OCI-LY3 (cell line): ENCODE results near the gene SYPL2.

Experiments
- H2AFZ ChIP-seq: fragments of 200-600, 300-600 bp; shearing (Covaris generic); 2 replicates; pipeline ENCODE4 v1.6.0; 2014; ENCODE audit warnings: antibody characterized with exemption, low read depth, low read length
- H3K27ac ChIP-seq: fragments of 200-600, 300-600 bp; sonication (generic); 2 replicates; pipeline ENCODE4 v1.5.1; 2014; ENCODE audit warnings: mild to moderate bottlenecking, low read length, moderate library complexity, mixed read lengths
- H3K27me3 ChIP-seq: fragments of 200-600, 300-600 bp; sonication (generic); 2 replicates; pipeline ENCODE4 v1.6.1; 2014; ENCODE audit warnings: low read depth, low read length, mixed read lengths
- H3K36me3 ChIP-seq: fragments of 200-600, 300-600 bp; sonication (generic); replicated peaks from 2 replicates; pipeline ENCODE3; 2014; ENCODE audit warnings: low read depth, low read length, mixed read lengths
- H3K4me1 ChIP-seq: fragments of 300-600, 200-600 bp; sonication (generic); 2 replicates; pipeline ENCODE4 v1.6.1; 2014; ENCODE audit warnings: low read length, mixed read lengths
- H3K4me2 ChIP-seq: fragments of 200-600, 300-600 bp; sonication (generic); 2 replicates; pipeline ENCODE4 v1.6.1; 2014; ENCODE audit warnings: low read length, mixed read lengths
- H3K4me3 ChIP-seq: fragments of 300-600, 200-600 bp; sonication (generic); 2 replicates; pipeline ENCODE4 v1.5.1; 2014; ENCODE audit warnings: antibody characterized with exemption, mild to moderate bottlenecking, low read length, moderate library complexity
- H3K79me2 ChIP-seq: fragments of 300-600, 200-600 bp; shearing (Covaris generic); 2 replicates; pipeline ENCODE4 v1.6.1; 2014; ENCODE audit warnings: mild to moderate bottlenecking, low read length, mixed read lengths
- H3K9ac ChIP-seq: fragments of 300-600, 200-600 bp; shearing (Covaris generic); 2 replicates; pipeline ENCODE4 v1.6.0; 2014; ENCODE audit warnings: mild to moderate bottlenecking, low read length, moderate library complexity
- H3K9me3 ChIP-seq: fragments of 200-600, 300-600 bp; shearing (Covaris generic); 2 replicates; pipeline ENCODE4 v1.6.1; 2014; ENCODE audit warnings: low read length, mixed read lengths; ENCODE audit not compliant: insufficient read depth
- H4K20me1 ChIP-seq: fragments of 200-600, 300-600 bp; sonication (generic); 2 replicates; pipeline ENCODE4 v1.6.1; 2016; ENCODE audit warnings: low read length, mixed read lengths; ENCODE audit not compliant: insufficient read depth
- EZH2phosphoT487 ChIP-seq: fragments of 200-600 bp; shearing (Covaris generic); IDR thresholded peaks from 2 replicates; pipeline ENCODE4 v1.6.1; 2018; ENCODE audit warnings: antibody characterized with exemption, mixed run types, low read depth
- TF ChIP-seq, protein P1 (sequence below): fragments of 200-600, 300-600 bp; sonication (generic); IDR thresholded peaks from 2 replicates; pipeline ENCODE4 v1.5.1; 2014; ENCODE audit warnings: antibody characterized with exemption, low read length, low read depth

Gene SYPL2

DNA sequence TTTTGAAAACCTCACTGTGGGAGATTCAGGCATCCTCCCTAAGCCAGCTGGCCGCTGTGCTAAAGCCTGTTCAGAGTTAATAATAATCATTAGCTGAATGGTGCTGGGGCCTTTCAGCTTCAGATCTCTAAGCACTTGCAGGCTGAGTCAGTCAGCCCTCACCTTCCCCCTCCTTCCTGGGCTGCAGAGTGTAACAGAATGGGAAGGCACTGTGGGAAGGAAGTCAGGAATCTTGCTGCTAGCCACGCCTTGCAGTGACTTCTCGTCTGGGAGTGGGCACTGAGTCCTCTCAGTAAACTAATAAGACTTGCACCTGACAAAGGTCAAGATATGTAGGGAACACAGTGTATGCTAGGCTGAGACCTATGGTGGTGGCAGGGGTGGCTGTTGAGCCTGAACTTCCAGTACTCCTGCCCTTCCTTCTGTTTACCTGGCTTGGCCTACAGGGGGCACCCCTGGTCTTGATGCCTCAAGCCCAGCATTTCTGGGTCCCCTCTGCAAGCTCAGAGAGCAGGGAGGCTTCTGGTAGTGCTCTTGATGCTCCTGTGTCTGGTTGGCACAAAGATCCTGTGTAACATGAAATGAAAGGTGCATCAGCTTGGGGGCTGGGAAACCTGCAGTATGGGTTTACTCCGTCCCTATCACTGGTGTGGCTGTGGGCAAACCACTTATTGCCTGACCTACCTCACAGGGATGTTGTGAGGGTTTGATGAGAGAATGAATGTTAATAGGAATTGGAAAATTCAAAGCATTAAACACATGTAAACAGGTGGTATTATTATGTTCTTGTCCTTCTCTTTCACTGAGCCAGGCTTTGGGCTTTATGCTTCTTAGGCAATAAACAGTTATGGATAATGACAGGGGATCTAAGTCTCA, 33.6 kb downstream of the SYPL2 start:
- Histone ChIP-seq H3K79me2 (peaks cover 7% of the 10 kb centered on the region; the same call in 1 of the 2 replicates), H3K27ac (no peak overlapping the region), H3K27me3 (no peaks in the 10 kb centered on the region), H4K20me1 (no peaks in the 10 kb centered on the region), H3K4me1 (peaks cover 3% of the 10 kb centered on the region), H3K4me2 (no peak overlapping the region), H3K4me3 (no peak overlapping the region), H2AFZ (no peak overlapping the region), H3K9me3 (no peaks in the 10 kb centered on the region), H3K9ac (no peak overlapping the region), H3K36me3 (peaks cover 8% of the 10 kb centered on the region)
- TF ChIP-seq, protein P1, sequence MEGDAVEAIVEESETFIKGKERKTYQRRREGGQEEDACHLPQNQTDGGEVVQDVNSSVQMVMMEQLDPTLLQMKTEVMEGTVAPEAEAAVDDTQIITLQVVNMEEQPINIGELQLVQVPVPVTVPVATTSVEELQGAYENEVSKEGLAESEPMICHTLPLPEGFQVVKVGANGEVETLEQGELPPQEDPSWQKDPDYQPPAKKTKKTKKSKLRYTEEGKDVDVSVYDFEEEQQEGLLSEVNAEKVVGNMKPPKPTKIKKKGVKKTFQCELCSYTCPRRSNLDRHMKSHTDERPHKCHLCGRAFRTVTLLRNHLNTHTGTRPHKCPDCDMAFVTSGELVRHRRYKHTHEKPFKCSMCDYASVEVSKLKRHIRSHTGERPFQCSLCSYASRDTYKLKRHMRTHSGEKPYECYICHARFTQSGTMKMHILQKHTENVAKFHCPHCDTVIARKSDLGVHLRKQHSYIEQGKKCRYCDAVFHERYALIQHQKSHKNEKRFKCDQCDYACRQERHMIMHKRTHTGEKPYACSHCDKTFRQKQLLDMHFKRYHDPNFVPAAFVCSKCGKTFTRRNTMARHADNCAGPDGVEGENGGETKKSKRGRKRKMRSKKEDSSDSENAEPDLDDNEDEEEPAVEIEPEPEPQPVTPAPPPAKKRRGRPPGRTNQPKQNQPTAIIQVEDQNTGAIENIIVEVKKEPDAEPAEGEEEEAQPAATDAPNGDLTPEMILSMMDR, result peak; percentile 51
- no peak for TF ChIP-seq EZH2phosphoT487

DNA sequence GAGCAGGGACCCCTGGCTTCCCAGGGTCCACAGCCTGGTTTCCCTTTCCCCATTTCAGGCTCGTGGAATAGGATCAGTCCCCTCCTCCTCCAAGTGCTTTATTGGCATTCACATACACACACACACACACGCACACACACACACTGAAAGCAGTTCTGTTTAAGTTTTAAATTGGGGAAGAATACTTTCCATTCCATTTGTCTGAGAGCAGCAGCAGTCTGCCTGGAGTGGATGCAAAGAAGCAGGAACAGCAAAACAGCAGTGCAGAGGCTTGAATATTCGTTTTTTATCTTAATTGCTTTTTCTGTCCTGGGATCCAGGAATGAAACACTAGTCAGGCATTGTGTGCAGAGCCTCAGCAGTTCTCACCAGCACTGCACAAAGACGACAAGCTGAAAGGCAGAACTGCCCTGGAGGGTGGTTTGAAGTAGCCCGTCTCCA, 34.6 kb downstream of the SYPL2 start:
- no peaks in the 10 kb centered on the region for H3K9me3 ChIP-seq
- H3K79me2 ChIP-seq, result no peaks in the 10 kb centered on the region; the same call in 1 of the 2 replicates
- no peaks in the 10 kb centered on the region for H4K20me1 ChIP-seq
- TF ChIP-seq EZH2phosphoT487, result no peak
- TF ChIP-seq, protein P1, result no peak
- no peaks in the 10 kb centered on the region for H3K4me1 ChIP-seq
- H3K9ac ChIP-seq, result no peak overlapping the region
- H3K4me3 ChIP-seq, result no peak overlapping the region
- no peaks in the 10 kb centered on the region for H3K27me3 ChIP-seq
- no peak overlapping the region for H3K4me2 ChIP-seq
- no peak overlapping the region for H2AFZ ChIP-seq
- no peak overlapping the region for H3K27ac ChIP-seq
- H3K36me3 ChIP-seq, result peaks cover 5% of the 10 kb centered on the region

DNA sequence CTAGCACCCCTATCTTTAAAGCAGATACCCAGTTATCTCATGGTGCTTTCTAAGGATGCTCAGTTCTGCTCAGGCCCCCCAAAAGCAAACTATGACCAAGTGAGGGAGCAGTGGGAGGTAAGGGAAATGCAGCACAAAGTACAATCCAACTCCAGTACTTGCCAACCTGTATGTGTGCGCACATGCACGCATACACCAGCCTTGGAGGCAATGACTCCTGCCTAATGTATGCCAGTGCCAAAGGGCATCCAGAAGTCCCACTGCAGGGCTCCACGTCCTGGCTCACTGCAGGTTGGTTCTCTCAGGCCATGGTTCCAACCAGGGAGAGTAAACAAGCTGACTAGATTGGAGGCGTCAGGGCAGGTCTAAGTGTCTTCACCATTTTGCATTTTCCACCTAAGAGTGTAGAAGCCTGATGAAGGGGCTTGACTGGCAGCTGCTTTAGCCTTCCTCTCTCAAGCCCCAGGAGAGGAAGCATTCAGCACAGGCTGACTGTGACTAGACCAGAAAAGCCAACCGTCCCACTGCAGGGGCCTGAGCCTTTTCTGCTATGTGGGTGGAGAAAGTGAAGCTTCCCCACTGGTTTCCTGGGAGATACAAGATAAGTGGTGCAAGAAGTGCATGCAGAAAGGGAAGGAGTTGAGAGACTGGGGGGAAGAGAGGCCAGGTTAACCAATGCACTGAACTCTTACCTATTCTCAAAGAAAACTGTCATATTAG, 35.5 kb downstream of the SYPL2 start:
- H3K27me3 ChIP-seq, result no peaks in the 10 kb centered on the region
- no peak overlapping the region for H3K9ac ChIP-seq
- TF ChIP-seq, protein P1, result no peak
- no peak for TF ChIP-seq EZH2phosphoT487
- no peaks in the 10 kb centered on the region for H3K36me3 ChIP-seq
- H3K4me3 ChIP-seq, result no peak overlapping the region
- H3K79me2 ChIP-seq, result no peaks in the 10 kb centered on the region
- no peaks in the 10 kb centered on the region for H3K9me3 ChIP-seq
- H3K4me1 ChIP-seq, result no peaks in the 10 kb centered on the region
- H3K4me2 ChIP-seq, result no peak overlapping the region
- no peaks in the 10 kb centered on the region for H4K20me1 ChIP-seq
- no peak overlapping the region for H2AFZ ChIP-seq
- H3K27ac ChIP-seq, result no peak overlapping the region

DNA sequence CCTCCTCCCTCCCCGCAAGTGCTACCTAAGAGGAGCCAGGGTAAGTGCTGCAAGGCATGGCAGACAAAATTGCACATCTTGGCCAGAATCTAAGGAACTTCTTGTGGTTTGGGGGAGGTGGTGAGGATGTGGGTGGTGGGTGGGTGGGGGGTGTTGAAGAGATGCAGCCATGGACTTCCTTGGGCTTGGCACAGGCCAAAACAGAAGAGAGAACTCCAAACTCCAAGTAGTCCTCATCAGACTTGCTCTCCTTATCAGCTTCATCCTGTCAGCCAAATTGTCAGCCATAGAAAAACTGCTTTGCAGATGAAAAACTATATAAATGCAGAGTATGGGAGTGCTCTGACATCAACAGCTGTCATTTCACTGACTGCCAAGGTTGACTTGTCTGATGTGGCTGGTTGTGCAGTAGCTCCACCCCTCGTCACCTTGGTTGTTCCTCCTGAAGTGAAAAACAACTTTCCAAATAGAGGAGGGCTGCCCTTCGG, 36.1 kb downstream of the SYPL2 start:
- Histone ChIP-seq H3K9me3 (no peaks in the 10 kb centered on the region), H3K4me2 (no peak overlapping the region), H3K4me3 (no peak overlapping the region), H2AFZ (no peak overlapping the region), H3K4me1 (no peaks in the 10 kb centered on the region), H4K20me1 (no peaks in the 10 kb centered on the region), H3K27ac (no peak overlapping the region), H3K36me3 (no peaks in the 10 kb centered on the region), H3K79me2 (no peaks in the 10 kb centered on the region), H3K27me3 (no peaks in the 10 kb centered on the region), H3K9ac (no peak overlapping the region)
- TF ChIP-seq, protein P1, result no peak
- TF ChIP-seq EZH2phosphoT487, result no peak
